Ramos (cell line): Measurements from ENCODE around the gene GFPT1.

Experiments
- in situ Hi-C: fragments of 300-500 bp; cut with MboI; formaldehyde crosslinking; loops from one replicate; pipeline ENCODE4 v1.14.3; 2022; ENCODE audit warnings: low sequenced_read_pairs; ENCODE audit not compliant: unreplicated experiment

Gene GFPT1

DNA sequence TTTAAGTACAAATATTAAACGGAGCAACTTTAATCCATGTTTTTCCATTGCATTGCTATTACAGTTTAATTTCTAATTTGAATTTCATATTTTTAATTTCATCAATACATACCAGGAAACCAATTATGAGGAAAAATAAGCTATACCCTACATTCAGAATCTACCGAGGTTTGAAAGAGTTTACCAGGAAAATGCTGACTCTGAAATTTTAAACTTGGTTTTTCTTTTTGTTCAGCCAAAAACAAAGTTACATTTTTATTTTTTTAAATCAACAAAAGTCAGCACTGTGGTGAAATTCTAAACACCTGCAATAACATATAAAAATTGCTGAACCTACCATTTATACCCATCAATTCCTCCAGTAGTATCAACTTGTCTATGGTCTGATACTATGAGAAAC is 53.7 kb downstream of the GFPT1 start:
- in situ Hi-C loops, result no loop called here

DNA sequence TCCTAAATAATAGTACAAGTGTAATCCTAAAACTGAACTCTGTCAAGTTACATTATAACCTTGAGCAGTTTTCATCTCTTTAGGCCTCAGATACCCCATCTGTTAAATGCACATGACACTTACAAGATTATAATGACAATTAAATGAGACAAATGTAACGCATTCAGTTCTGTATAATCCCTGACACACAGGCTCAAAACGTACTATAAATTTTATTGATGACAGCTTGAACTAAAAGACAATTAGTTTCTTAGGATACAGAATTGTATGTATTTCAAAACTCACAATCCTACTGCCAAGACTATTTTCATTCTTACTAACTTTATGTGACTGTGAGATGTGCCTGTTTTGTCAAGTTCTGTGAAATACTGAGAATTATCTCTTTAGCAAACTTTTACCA is 56.2 kb downstream of the GFPT1 start:
- in situ Hi-C loops, result no loop called here

DNA sequence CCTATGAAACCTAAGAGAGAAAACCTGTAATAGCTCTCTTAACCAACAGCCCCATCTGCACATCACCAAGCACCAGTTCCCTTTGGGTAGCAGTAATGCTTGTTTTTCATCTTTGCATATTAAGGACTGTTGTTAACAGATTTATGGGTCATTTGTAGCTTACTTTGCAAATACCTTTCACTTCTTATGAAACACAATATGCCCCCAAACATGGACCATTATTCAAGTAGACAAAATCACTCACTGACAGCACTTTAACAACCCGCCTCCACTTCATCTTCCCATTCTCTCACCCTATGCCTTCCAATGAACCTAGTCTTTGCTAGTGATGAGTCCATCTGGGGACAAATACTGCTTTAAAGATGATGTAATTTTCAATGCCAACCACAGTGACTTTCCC is 64.4 kb downstream of the GFPT1 start:
- in situ Hi-C loops, result no loop called here

DNA sequence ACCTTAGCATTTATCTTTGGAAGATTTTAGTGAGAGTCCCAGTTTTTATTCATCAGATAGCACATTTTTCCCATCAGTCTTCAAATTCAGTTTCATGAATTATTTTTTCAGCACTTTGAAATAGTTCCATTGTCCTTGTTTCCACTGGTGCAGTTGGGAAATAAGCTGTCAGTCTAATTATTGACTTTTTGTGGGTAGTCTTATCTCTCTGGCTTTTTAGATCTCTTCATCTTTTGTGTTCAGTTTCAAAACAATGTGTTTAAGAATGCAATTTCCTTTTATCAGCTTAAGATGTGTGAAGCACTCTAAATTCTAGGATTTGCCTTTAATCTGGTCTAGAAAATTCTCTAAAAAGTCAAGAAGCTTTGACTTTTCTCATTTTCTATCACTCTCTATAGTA is 70.5 kb downstream of the GFPT1 start:
- in situ Hi-C loops, result no loop called here

DNA sequence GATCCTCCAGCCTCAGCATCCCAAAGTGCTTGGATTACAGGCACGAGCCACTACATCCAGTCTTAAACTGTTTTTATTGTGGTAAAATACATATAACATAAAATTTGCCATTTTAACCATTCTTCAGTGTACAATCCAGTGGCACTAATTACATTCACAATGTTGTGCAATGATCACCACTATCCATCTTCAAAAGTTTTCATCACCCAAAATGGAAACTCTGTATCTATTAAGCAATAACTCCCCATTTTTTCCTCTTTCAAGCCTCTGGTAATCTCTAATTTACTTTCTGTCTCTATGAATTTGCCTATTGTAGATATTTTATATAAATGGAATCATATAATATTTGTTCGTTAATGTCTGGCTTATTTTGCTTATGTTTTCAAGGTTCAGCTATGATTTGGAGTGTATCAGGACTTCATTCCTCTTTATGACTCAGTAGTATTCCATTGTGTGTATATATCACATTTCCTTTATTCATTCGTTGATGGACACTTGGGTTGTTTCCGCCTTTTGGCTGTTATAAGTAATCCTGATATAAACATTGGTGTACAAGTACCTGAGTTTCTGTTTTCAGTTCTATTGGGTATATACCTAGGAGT is 71.8 kb downstream of the GFPT1 start:
- in situ Hi-C loops, result no loop called here

DNA sequence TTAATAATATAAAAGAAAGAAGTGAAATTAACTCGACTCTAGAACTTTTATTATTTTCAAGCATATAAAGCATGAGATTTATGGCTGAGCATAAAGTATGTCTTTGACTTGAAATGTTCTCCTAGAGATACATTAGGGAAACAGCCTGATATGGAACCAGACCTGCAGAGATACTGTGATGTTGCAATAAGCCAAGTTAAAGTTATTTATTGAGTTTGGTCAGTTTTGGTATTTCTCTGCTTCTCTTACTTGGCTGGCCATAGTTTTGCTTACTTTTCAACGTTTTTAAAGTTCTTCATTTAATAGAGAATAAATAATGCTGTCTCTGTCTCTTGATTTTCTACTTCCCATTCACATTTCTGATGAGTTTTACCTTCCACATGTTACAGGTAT is 76.0 kb downstream of the GFPT1 start:
- in situ Hi-C loops, result no loop called here

DNA sequence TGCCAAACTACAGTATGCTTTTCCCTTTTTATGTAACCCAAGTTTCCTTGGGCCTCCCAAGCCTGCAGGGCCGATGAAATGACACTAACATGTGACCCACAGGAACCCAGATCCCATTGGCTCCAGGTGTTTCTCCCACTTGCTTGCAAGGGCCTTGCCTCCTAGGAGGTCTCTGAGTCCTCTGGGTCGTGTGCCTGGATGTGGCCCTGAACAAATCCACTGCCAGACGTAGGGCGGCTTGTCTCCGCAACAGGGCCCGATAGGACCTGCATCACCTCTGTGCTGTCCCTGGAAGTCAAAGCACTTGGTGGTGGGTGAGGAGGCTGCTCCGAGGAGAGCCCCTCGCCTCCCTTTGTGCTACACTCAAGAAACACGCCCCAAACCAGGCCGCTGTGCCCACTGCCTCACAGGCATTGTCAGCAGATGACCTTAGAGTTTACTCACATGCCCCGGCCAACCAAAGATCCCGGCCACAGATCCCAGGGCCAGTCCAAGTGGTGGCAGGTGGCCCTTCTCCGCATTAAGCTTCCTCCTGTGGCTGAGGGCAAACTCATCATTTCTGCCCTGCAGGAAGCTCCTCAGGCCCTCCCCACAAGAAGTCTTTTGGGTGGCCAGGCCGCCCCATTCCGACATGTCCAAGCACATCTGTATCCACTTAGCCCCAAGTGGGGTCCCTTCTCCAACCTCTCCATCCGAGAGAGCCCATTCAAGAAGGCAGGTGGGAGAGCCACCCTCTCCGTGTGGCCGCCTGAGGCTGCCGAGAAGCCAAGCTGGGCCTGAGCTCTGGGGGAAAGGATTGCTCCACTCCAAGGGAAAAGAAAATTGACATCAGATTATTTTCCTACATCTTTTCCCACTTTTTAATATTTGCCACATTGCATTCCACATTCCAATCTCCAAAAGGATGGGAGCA is 76.7 kb downstream of the GFPT1 start:
- in situ Hi-C loops, result no loop called here

DNA sequence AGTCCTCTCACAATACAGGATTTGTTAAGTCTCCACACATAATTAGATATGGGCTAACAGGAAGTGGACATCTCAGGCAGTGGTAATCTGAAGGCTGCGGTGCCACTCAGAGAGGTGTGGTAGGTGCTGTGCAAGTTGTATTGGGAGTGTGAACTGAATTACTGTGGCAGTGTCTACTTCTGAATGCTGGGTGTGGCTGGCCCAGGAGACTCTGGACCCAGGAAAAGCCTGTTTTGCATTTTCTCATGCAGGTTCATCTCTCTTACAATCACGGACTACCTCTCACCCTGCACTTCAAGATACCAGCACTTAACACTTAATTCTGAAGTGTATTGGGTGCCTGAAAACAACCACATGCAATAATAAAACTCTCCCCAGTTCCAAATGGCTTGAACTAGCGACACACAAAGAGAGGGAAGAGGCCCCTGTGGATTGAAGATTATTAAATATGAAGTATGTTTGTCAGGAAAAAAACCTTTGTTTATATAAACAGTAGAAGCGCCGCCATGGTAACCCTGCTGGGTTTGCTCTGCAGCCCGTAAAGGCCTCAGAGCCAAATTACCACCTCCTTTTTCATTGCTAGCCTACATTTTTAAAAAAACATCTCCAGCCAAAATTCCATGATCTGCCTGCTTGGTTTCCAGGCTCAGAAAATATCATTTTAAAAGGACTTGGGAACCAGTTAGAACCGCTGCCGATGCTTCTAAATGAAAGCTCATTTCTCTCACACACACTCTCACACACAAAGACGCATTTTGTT is 77.5 kb downstream of the GFPT1 start:
- in situ Hi-C loops, result no loop called here

DNA sequence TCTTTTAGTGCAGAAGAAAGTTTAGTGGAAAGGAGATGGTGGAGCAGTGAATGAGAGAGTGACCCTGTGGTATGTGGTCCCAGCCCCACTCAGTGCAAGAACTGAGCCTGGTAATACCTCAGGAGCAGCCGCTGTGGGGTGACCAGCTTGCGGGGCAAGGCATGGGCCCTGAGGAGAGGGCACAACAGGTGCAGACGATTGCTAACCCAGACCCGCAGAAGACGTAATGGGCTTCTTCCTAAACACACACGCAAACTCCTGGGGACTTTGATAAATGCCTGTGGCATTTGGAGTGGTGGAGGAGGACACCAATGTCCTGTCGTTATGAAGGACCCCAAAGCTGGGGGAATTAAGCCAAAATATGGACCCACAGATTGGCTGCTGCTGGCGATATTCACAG is 78.7 kb downstream of the GFPT1 start:
- in situ Hi-C loops, result no loop called here

DNA sequence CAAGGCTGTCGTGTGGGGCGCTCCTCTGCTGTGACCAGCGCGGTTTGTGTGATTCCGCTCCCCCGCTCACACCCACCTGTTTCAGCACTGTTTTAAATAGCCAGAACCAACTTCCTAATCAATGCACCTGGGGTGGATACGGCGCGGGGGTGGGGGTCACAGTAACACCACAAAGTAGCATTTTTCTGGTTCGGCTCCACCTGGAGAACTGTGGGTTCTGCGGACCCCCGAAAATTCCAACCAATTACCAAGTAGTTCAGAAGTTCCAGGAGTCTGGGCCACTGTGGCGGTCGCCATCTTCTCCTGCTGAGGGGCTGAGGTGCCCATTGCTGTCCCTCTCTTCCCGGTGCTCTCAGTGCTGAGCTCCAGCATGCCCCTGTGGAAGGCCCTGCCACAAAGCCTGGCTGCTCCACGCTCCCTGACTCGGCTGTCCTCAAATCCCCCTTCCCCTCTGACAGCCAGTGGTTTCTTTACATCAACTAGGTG is 79.4 kb downstream of the GFPT1 start:
- in situ Hi-C loops, result no loop called here

DNA sequence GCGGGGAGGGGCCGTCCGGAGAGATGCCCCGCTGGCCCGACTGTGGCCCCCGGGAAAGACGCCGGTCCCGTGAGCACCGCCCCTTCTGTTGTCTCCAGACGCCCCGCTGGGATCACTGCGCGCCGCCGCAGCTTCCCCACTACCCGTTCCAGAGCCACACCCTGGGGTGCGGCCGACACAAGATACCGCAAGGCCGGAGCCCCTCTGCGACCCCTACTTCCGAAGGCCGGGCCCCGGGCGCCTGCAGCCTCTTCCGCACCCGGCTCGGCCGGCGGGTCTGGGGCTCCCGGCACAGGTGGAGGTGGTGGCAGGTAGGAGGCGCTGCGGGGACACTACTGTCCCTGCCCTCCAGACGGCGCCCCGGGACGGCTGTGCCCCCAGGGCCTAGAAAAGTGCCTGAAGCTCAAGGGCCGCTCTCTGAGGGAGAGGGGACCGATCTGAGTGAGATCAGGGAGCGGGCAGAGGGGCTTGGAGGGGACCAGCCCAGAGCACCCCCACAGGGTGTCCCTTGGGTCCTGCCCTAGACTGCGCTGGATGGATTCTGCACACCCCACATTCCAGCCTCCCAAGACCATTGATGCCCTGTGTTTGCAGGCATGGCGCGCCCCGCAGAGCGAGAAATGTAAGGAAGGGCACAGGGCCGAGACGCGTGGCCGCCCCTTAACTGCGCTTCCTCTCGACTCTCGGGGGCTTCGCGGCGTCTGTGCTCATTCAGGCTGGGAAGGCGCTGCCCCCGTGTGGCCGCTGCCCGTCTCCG is 80.0 kb downstream of the GFPT1 start:
- in situ Hi-C loops, result no loop called here

DNA sequence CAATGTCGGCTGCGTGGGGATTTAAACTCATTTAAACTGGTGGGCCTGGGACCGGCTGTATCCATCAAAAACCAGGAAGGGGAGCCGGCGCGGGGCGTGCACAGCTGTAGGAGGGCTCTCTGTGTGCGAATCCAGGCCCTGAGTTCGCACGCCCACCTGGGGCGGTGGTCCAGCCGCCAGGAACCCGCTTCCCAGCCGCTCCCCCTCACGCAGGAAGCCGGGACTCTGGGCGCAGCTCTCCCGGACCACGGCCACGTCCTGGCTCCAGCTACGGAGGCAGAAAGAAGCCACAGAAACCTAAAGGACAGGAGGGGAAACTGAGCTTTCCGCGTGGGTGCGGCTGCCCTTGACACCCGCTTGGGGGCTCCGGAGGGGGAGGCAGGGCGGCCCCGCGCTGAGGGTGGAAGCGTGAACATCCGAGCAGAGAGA is 80.6 kb downstream of the GFPT1 start:
- in situ Hi-C loops, result no loop called here

DNA sequence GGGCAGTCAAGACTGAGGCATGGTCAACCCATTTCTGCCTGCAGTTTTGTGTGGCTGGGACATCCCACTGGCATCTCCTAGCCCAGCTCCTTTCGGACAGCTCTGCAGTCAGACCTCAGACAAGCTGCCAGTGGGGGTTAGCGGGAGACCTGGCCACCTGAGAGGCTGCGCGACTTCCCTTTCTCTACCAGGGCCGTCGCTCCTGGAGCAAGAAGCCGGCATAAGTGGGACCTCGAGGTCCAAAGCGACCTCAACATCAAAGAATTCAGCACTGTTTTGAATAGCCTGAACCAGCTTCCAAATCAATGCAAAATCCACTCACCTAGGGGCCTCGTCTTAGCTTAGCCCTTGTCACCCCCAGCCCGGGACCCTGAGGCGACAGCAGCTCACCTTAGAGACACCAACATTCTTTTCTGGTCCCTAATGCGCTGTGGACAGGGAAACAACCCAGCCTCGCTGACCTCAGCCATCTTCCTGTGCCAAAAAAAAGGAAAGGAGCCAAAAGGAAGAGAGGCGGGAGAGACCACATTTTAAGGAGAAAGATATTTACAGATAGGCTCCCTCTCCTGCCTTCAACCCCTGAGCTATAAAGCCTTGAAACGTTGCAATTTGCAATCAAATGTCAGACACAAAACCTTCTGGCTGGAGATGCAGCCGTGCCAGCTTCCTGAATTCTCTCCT is 81.2 kb downstream of the GFPT1 start:
- in situ Hi-C loops, result no loop called here

DNA sequence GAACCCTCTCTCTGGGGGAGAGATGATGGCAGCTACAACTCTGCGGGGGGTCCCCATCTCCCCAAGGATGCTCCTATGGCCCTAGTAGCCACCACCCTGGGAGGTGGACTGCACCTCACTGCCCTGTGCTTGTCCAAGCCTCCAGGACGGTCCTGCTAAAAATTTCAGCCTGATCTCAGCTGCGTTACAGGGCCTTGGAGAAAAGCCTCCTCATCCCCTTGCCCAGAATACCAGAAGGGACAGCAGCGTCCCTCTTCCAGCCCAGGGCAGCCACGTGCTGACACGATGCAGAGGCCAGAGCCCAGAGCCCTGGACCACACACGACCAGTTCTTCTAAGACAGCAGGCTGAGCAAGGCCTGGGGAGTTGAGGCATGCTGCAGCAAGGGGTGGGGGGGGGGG is 81.9 kb downstream of the GFPT1 start:
- in situ Hi-C loops, result no loop called here

DNA sequence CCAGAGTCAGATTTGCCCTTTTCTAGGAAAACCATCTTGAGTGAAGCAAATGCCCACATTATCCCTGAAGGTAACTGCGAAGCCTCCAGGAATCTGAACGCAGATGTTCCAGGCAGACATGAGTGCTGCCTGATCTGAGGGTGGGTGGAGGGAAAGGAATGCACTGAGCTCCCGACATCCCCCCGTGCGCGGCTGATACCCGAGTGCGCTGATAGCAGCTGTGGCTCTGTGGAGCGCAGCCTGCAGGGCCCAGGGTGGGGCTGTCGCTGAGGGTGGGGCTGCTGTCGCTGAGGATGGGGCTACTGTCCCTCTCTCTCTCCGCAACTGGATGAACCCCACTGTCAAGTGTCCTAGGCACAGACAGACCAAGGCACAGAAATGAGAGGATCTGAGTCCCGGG is 82.4 kb downstream of the GFPT1 start:
- in situ Hi-C loops, result no loop called here

DNA sequence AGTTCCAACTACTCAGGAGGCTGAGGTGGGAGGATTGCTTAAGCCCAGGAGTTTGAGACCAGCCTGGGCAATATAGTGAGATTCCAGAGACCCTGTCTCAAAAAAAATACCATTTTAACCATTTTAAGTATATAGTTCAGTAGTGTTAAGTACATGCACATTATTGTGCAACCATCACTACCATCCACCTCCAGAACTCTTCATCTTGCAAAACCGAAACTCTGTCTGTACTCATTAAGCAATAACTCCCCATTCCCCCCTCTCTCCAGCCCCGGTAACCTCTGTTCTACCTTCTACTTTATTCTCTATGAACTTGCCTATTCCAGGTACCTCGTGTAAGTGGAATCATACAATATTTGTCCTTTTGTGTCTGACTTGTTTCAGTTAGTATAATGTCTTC is 86.4 kb downstream of the GFPT1 start:
- in situ Hi-C loops, result no loop called here

DNA sequence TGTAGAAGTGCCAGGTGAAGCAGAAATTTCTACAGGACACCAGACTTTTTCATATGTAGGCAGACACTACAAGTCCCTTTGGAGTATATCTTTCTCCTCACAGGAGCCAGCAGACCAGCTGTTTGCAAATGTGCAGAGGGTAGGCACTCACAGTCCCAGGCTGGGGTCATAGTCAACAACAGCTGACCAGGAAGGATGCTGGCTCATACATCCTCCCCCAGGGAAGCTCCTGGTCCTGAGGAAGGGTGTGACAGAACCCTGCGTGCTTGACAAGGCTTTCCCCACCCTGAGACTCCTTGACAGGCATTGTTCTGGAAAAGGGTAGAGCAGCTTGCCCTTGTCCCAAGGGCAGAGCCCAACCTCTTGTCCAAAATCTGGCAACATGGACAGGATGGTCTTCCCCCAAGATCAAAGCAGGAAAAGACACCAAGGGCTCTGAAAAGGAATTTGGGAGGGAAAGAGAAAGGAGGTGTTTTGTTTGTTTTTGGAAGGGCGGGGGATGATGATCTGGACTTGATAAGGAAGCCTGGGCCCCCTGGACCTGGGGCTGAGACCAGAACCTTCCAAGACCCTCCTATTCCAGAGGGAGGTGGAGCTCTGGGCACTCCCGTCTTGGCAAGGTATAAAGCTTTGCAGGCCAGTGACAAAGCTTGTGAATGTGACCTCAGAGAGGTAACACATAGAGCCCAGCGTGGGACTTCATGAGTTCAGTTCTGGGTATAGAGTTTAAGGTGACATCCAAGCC is 87.1 kb downstream of the GFPT1 start:
- in situ Hi-C loops, result no loop called here

DNA sequence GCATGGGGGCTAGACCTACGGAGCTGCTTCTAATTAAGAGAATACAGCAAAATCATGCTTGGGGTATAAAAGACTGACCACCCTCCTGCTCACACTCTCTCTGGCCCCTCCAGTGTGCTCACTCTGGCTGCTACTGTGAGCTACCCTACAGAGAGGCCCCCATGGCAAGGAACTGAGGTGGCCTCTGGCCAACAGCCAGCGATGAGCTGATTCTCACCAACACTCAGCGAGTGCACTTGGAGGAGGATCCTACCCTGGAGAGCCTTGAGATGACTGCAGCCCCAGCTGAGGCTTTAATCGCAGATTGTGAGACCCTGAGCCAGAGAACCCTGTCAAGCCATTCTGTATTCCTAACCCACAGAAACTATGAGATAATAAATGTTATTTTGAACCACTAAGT is 88.2 kb downstream of the GFPT1 start:
- in situ Hi-C loops, result no loop called here

DNA sequence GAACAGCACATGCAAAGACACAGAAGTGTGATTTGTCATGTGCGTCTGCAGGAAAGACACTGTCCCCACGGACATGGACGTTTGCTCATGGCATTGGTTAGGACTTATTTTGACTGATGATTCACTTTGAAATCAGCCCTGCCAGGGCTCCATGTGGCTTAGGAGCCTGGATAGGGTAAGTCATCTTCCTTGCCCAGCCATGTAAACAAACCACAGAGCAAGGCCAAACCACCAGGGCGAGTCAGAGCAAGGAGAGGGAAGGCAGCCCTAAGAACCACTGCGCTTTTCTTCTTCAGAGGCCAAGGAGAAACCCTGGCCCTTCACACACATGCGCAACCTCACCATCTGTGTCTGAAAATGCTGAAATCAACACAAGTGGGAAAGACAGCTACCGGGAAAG is 88.8 kb downstream of the GFPT1 start:
- in situ Hi-C loops, result no loop called here
